A673 (cell line): ENCODE results near the gene C10orf105.

Experiments
- EZH2 ChIP-seq: fragments of 200-600 bp; sonication (generic); IDR thresholded peaks from 2 replicates; pipeline ENCODE4 v1.6.1; 2017; ENCODE audit warnings: borderline replicate concordance, low read depth, mild to moderate bottlenecking, mixed read lengths, antibody characterized with exemption, low read length; ENCODE audit not compliant: poor library complexity, severe bottlenecking
- TF ChIP-seq, protein P1 (sequence below): fragments of 300-800, 200-600 bp; sonication (generic); conservative IDR thresholded peaks from 2 replicates; pipeline ENCODE4 v1.5.1; 2017; ENCODE audit warnings: low read depth, mild to moderate bottlenecking, antibody characterized with exemption, low read length, moderate library complexity, mixed read lengths

- TF ChIP-seq, protein P1, sequence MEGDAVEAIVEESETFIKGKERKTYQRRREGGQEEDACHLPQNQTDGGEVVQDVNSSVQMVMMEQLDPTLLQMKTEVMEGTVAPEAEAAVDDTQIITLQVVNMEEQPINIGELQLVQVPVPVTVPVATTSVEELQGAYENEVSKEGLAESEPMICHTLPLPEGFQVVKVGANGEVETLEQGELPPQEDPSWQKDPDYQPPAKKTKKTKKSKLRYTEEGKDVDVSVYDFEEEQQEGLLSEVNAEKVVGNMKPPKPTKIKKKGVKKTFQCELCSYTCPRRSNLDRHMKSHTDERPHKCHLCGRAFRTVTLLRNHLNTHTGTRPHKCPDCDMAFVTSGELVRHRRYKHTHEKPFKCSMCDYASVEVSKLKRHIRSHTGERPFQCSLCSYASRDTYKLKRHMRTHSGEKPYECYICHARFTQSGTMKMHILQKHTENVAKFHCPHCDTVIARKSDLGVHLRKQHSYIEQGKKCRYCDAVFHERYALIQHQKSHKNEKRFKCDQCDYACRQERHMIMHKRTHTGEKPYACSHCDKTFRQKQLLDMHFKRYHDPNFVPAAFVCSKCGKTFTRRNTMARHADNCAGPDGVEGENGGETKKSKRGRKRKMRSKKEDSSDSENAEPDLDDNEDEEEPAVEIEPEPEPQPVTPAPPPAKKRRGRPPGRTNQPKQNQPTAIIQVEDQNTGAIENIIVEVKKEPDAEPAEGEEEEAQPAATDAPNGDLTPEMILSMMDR, result no peak
- TF ChIP-seq EZH2, result no peak
Measured at GRCh38 chr10:71678057-71678805, 41.3 kb downstream of the C10orf105 start.
